ENCODE measurements around the gene NEUROD1.

- TF ChIP-seq CTCF (IDR thresholded peaks at IDR 0.05) (no peak), POLR2A (IDR thresholded peaks at IDR 0.05) (no peak)
Observed at GRCh38 chr2:181658444-181658843, 21.9 kb downstream of the NEUROD1 start.
